Gastrocnemius medialis (tissue), 4 donors: ENCODE measurements around the gene SLC1A3.

Experiments
- CTCF ChIP-seq, 5 experiments: fragments of 450-650 bp in 3 of 5; fragments of 200-600 bp in 2 of 5; sonication (generic) in 2 of 5; IDR thresholded peaks in 4 of 5; conservative IDR thresholded peaks in 1 of 5; 1 replicate in 4 of 5; 2 replicates in 1 of 5; pipeline ENCODE4 v1.5.1; 2016 to 2019; ENCODE audit warnings: antibody characterized with exemption in 5 of 5, mild to moderate bottlenecking in 3 of 5, moderate library complexity in 3 of 5
- POLR2A ChIP-seq, 2 donors: fragments of 450-650 bp; IDR thresholded peaks; one replicate each; pipeline ENCODE4 v1.6.1; 2017; ENCODE audit warnings: antibody characterized with exemption in 2 of 2, mild to moderate bottlenecking in 2 of 2, moderate library complexity in 2 of 2

- TF ChIP-seq CTCF (IDR thresholded peaks at IDR 0.05 in 4 of 5, conservative IDR thresholded peaks at IDR 0.05 in 1 of 5), result no peak
- TF ChIP-seq POLR2A (IDR thresholded peaks at IDR 0.05), result no peak
Measured at GRCh38 chr5:36647046-36647445, 40.6 kb downstream of the SLC1A3 start.
